ENCODE results near the gene SIAE. TPM values are rescaled to one million over a fixed set of nuclear protein-coding genes. Genes with fewer than 3 reads are reported as not detected.

The SIAE gene
- polyA plus RNA-seq, 3 donors, result 6.7 to 8.9 (median 7.8) TPM

DNA sequence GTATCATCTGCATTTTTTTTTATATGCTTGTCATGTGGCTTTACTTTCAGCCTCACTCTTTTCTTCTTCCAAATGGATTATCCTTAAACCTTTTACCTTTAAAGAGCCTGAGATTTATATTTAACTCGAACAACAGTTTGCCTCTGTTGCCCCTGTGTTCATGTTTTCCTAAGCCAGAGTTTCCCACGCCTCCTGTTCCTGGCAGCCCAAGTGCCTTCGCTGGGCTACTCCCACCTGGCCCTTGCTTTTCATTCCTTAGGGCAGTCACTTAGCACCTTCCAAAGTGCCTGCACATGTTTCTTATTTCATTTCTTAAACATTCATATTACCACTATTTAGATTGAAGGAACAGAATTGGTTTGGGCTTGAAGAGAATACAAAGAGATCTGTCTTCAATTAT, 37.6 kb downstream of the SIAE start:
- peaks cover 0 to 7% (median 2%) of the 10 kb centered on the region in 7 donors for H3K9me3 Mint-ChIP-seq

DNA sequence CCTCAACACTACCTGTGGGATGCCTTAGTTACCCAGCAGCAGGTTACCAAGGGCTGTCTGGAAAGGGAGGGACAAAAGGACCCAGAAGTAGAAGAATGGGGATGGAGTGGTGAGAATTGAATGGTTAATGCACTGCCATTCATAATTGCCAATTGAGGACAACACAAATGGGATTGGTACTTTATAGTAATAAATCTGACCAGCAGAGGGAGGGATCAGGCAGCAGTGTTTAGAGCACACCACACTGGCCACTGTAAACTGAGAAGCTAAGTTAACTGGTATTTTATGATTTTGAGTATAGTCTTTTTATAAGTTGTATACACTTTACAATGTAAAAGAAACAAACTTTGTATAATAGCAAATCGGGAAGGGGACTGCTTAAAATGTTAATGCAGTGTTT, 40.2 kb downstream of the SIAE start:
- H3K27ac Mint-ChIP-seq, result no peak overlapping the region
- H3K27me3 Mint-ChIP-seq (ENCODE audit: low read depth in 3 of 3), result no peaks in the 10 kb centered on the region
- Histone ChIP-seq H3K4me3 (replicated peaks in 1 of 3; ENCODE audit: low read depth in 2 of 3, low read length in 3 of 3) (no peak overlapping the region), H3K27me3 (ENCODE audit: control insufficient read depth in 2 of 2, insufficient read depth in 2 of 2, low read length in 2 of 2) (no peaks in the 10 kb centered on the region), H3K4me1 (ENCODE audit: control insufficient read depth in 1 of 2, insufficient read depth in 2 of 2, low read length in 2 of 2) (no peaks in the 10 kb centered on the region), H3K9me3 (replicated peaks in 1 of 2; ENCODE audit: control insufficient read depth in 1 of 2, insufficient read depth in 1 of 2, low read length in 2 of 2) (no peaks in the 10 kb centered on the region), H3K27ac (ENCODE audit: low read depth in 1 of 2, low read length in 2 of 2) (no peak overlapping the region), H3K9ac (ENCODE audit: insufficient read depth, low read length, poor library complexity, severe bottlenecking) (no peak overlapping the region), H2AFZ (ENCODE audit: insufficient read depth, low read depth, low read length, poor library complexity, severe bottlenecking) (no peak overlapping the region), H3K4me2 (replicated peaks; ENCODE audit: extremely low read depth, low read length, poor library complexity, severe bottlenecking) (no peak overlapping the region), H4K20me1 (ENCODE audit: insufficient read depth, low read length) (peaks cover 22% of the 10 kb centered on the region), H3K79me2 (ENCODE audit: insufficient read depth, low read length) (no peaks in the 10 kb centered on the region), H3K36me3 (replicated peaks in 1 of 2; ENCODE audit: control insufficient read depth in 1 of 2, insufficient read depth in 2 of 2, low read length in 2 of 2) (peaks cover 89 to 97% of the 10 kb centered on the region in 2 donors)
- no CpG with 5 or more reads among the region's 1 CpG for WGBS (ENCODE audit: insufficient coverage)
- TF ChIP-seq, protein P1, sequence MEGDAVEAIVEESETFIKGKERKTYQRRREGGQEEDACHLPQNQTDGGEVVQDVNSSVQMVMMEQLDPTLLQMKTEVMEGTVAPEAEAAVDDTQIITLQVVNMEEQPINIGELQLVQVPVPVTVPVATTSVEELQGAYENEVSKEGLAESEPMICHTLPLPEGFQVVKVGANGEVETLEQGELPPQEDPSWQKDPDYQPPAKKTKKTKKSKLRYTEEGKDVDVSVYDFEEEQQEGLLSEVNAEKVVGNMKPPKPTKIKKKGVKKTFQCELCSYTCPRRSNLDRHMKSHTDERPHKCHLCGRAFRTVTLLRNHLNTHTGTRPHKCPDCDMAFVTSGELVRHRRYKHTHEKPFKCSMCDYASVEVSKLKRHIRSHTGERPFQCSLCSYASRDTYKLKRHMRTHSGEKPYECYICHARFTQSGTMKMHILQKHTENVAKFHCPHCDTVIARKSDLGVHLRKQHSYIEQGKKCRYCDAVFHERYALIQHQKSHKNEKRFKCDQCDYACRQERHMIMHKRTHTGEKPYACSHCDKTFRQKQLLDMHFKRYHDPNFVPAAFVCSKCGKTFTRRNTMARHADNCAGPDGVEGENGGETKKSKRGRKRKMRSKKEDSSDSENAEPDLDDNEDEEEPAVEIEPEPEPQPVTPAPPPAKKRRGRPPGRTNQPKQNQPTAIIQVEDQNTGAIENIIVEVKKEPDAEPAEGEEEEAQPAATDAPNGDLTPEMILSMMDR (IDR thresholded peaks at IDR 0.05), result no peak
- H3K4me1 Mint-ChIP-seq, result no peaks in the 10 kb centered on the region
- intact Hi-C loops (cut with micrococcal nuclease), result no loop called here
- no peak overlapping the region for H3K4me3 Mint-ChIP-seq
- DNase-seq, result no peak
- H3K9me3 Mint-ChIP-seq, result no peaks in the 10 kb centered on the region
- H3K36me3 Mint-ChIP-seq, result peaks cover 78 to 92% of the 10 kb centered on the region in 2 donors

More for the DNA sequence above, 37.6 kb downstream of the SIAE start:
- no peak for DNase-seq
- no peaks in the 10 kb centered on the region for H3K27me3 ChIP-seq (ENCODE audit: control insufficient read depth in 2 of 2, insufficient read depth in 2 of 2, low read length in 2 of 2)
- peaks cover 0 to 3% of the 10 kb centered on the region in 2 donors for H3K9me3 ChIP-seq (replicated peaks in 1 of 2; ENCODE audit: control insufficient read depth in 1 of 2, insufficient read depth in 1 of 2, low read length in 2 of 2)
- Mint-ChIP-seq H3K4me1 (no peaks in the 10 kb centered on the region), H3K27me3 (ENCODE audit: low read depth in 3 of 3) (no peaks in the 10 kb centered on the region), H3K27ac (no peak overlapping the region), H3K4me3 (no peak overlapping the region), H3K36me3 (peaks cover 67 to 79% of the 10 kb centered on the region in 2 donors)
- no peak overlapping the region for H2AFZ ChIP-seq (ENCODE audit: insufficient read depth, low read depth, low read length, poor library complexity, severe bottlenecking)
- H3K4me3 ChIP-seq (replicated peaks in 1 of 3; ENCODE audit: low read depth in 2 of 3, low read length in 3 of 3), result no peak overlapping the region
- H3K79me2 ChIP-seq (ENCODE audit: insufficient read depth, low read length), result no peaks in the 10 kb centered on the region
- no peak overlapping the region for H3K27ac ChIP-seq (ENCODE audit: low read depth in 1 of 2, low read length in 2 of 2)
- TF ChIP-seq, protein P1 (IDR thresholded peaks at IDR 0.05), result no peak
- H3K9ac ChIP-seq (ENCODE audit: insufficient read depth, low read length, poor library complexity, severe bottlenecking), result no peak overlapping the region
- peaks cover 9% of the 10 kb centered on the region for H4K20me1 ChIP-seq (ENCODE audit: insufficient read depth, low read length)
- H3K4me2 ChIP-seq (replicated peaks; ENCODE audit: extremely low read depth, low read length, poor library complexity, severe bottlenecking), result no peak overlapping the region
- WGBS (ENCODE audit: insufficient coverage), result 94% methylated on average over 2 of the region's 3 CpGs
- H3K4me1 ChIP-seq (ENCODE audit: control insufficient read depth in 1 of 2, insufficient read depth in 2 of 2, low read length in 2 of 2), result no peaks in the 10 kb centered on the region
- peaks cover 70 to 83% of the 10 kb centered on the region in 2 donors for H3K36me3 ChIP-seq (replicated peaks in 1 of 2; ENCODE audit: control insufficient read depth in 1 of 2, insufficient read depth in 2 of 2, low read length in 2 of 2)
- intact Hi-C loops (cut with micrococcal nuclease), result no loop called here

Measured in CD14-positive monocyte (primary cell).